NCI-H1105 (cell line): Measurements from ENCODE around the gene MBD6.
"Not testable (repeated sequence)": the region's sequence is repeated elsewhere in the genome, so short reads cannot be mapped to it uniquely, and the experiment has no call there.

ENCODE experiments used
- DNase-seq: peaks from one replicate; lab custom pipeline; 2025; lab: John Stamatoyannopoulos, UW

The MBD6 gene

GRCh38 chr12:57550641-57551549, 28.3 kb downstream of the MBD6 start:
- no peak for DNase-seq

- no peak for DNase-seq
Measured at GRCh38 chr12:57551637-57552305, 29.1 kb downstream of the MBD6 start.

- DNase-seq = no peak
Measured at GRCh38 chr12:57552306-57552651, 29.7 kb downstream of the MBD6 start.

- no peak for DNase-seq
Measured at GRCh38 chr12:57552835-57553313, 30.2 kb downstream of the MBD6 start.

GRCh38 chr12:57553343-57554202, 30.9 kb downstream of the MBD6 start:
- no peak for DNase-seq

GRCh38 chr12:57554453-57554852, 31.8 kb downstream of the MBD6 start:
- DNase-seq = no peak

- DNase-seq = no peak
Measured at GRCh38 chr12:57554897-57555296, 32.3 kb downstream of the MBD6 start.

GRCh38 chr12:57558864-57559263, 36.2 kb downstream of the MBD6 start:
- no peak for DNase-seq

- DNase-seq = no peak
Measured at GRCh38 chr12:57560516-57560915, 37.9 kb downstream of the MBD6 start.

- DNase-seq = not testable (repeated sequence)
Measured at GRCh38 chr12:57561117-57561516, 38.5 kb downstream of the MBD6 start.

GRCh38 chr12:57563358-57563757, 40.7 kb downstream of the MBD6 start:
- DNase-seq = no peak

GRCh38 chr12:57564178-57564740, 41.6 kb downstream of the MBD6 start:
- no peak for DNase-seq

GRCh38 chr12:57568838-57569237, 46.2 kb downstream of the MBD6 start:
- no peak for DNase-seq

- DNase-seq = no peak
Measured at GRCh38 chr12:57569858-57570257, 47.2 kb downstream of the MBD6 start.

- not testable (repeated sequence) for DNase-seq
Measured at GRCh38 chr12:57570438-57570837, 47.8 kb downstream of the MBD6 start.

GRCh38 chr12:57571926-57572762, 49.5 kb downstream of the MBD6 start:
- DNase-seq = no peak

GRCh38 chr12:57574795-57575194, 52.2 kb downstream of the MBD6 start:
- no peak for DNase-seq

GRCh38 chr12:57575771-57576612, 53.4 kb downstream of the MBD6 start:
- no peak for DNase-seq

GRCh38 chr12:57576613-57577160, 54.1 kb downstream of the MBD6 start:
- no peak for DNase-seq
